GM23248 (cell line): Measurements from ENCODE around the gene MYO16. TPM values are rescaled to one million over a fixed set of nuclear protein-coding genes. Genes with fewer than 3 reads are reported as not detected.

Experiments
- DNase-seq: peaks from one replicate; pipeline ENCODE4 v3.0.0-alpha.2; 2015
- H2AFZ ChIP-seq: fragments of 200-600 bp; sonication (generic); 2 replicates; pipeline ENCODE4 v1.6.1; 2016; ENCODE audit warnings: antibody characterized with exemption
- H3F3A ChIP-seq: fragments of 200-600 bp; sonication (generic); 2 replicates; pipeline ENCODE4 v1.6.1; 2016; ENCODE audit warnings: mild to moderate bottlenecking, antibody characterized with exemption, mixed run types; ENCODE audit not compliant: insufficient read depth
- H3K27ac ChIP-seq: fragments of 200-600 bp; sonication (generic); 2 replicates; pipeline ENCODE4 v1.5.1; 2016; ENCODE audit warnings: mild to moderate bottlenecking
- H3K27me3 ChIP-seq: fragments of 200-600 bp; sonication (generic); replicated peaks from 2 replicates; pipeline ENCODE4 v1.6.1; 2016; ENCODE audit warnings: mild to moderate bottlenecking; ENCODE audit not compliant: insufficient read depth
- H3K36me3 ChIP-seq: fragments of 200-600 bp; sonication (generic); 2 replicates; pipeline ENCODE4 v1.6.1; 2016; ENCODE audit warnings: low read depth, mild to moderate bottlenecking
- H3K4me1 ChIP-seq: fragments of 200-600 bp; sonication (generic); 2 replicates; pipeline ENCODE4 v1.6.1; 2016; ENCODE audit warnings: mild to moderate bottlenecking; ENCODE audit not compliant: insufficient read depth
- H3K4me2 ChIP-seq: fragments of 200-600 bp; sonication (generic); one replicate; pipeline ENCODE4 v1.6.1; 2016; ENCODE audit warnings: mild to moderate bottlenecking; ENCODE audit not compliant: unreplicated experiment
- H3K4me3 ChIP-seq: fragments of 200-600 bp; sonication (generic); 2 replicates; pipeline ENCODE4 v1.5.1; 2016; ENCODE audit warnings: mild to moderate bottlenecking
- H3K79me2 ChIP-seq: fragments of 200-600 bp; sonication (generic); 2 replicates; pipeline ENCODE4 v1.6.1; 2016; ENCODE audit warnings: mild to moderate bottlenecking; ENCODE audit not compliant: insufficient read depth
- H3K9ac ChIP-seq: fragments of 200-600 bp; sonication (generic); 2 replicates; pipeline ENCODE4 v1.6.1; 2016; ENCODE audit warnings: mild to moderate bottlenecking
- H3K9me2 ChIP-seq: fragments of 200-600 bp; sonication (generic); 2 replicates; pipeline ENCODE4 v1.6.1; 2016; ENCODE audit warnings: mixed run types, mild to moderate bottlenecking, moderate library complexity; ENCODE audit not compliant: insufficient read depth
- H3K9me3 ChIP-seq: fragments of 200-600 bp; sonication (generic); one replicate; pipeline ENCODE4 v1.6.1; 2017; ENCODE audit warnings: low read depth
- H4K20me1 ChIP-seq: fragments of 200-600 bp; sonication (generic); 2 replicates; pipeline ENCODE4 v1.6.0; 2016; ENCODE audit not compliant: insufficient read depth
- EZH2 ChIP-seq: fragments of 200-600 bp; sonication (generic); IDR thresholded peaks from 2 replicates; pipeline ENCODE4 v1.6.1; 2018; ENCODE audit warnings: antibody characterized with exemption, mild to moderate bottlenecking; ENCODE audit not compliant: insufficient read depth, poor library complexity, severe bottlenecking
- EZH2phosphoT487 ChIP-seq: fragments of 200-600 bp; sonication (generic); IDR thresholded peaks from 2 replicates; pipeline ENCODE4 v1.6.1; 2018; ENCODE audit warnings: antibody characterized with exemption, moderate library complexity, mild to moderate bottlenecking, low read depth; ENCODE audit not compliant: insufficient read depth
- WGBS, 2 experiments: methylation state at CpG; one replicate each; pipeline ENCODE4 v1.1.6; 2015 to 2017; ENCODE audit warnings: low lambda C conversion rate in 2 of 2, low coverage in 1 of 2; ENCODE audit errors: missing lambda C conversion rate in 2 of 2; 5-methylcytosine and 5-hydroxymethylcytosine counted together
- in situ Hi-C: fragments of 300-500 bp; cut with MboI; formaldehyde crosslinking; loops from 2 replicates; pipeline ENCODE4 v1.15.0; 2020
- polyA plus RNA-seq: library from polyadenylated mRNA; unstranded; fragments of >200 nt; fragmentation: Nextera tagmentation; extraction: Ambion mirVana; gene quantifications from 2 replicates; pipeline ENCODE4 v1.2.1, GENCODE V29; 2016
- total RNA-seq: library from RNA; depleted of rRNA; stranded (reverse); fragments of >200 nt; shearing (Covaris generic); gene quantifications from 2 replicates; pipeline ENCODE4 v1.2.3, GENCODE V29; 2014

MYO16 gene
- total and polyA plus RNA-seq, 2 experiments from 2014 or later: not detected

DNA sequence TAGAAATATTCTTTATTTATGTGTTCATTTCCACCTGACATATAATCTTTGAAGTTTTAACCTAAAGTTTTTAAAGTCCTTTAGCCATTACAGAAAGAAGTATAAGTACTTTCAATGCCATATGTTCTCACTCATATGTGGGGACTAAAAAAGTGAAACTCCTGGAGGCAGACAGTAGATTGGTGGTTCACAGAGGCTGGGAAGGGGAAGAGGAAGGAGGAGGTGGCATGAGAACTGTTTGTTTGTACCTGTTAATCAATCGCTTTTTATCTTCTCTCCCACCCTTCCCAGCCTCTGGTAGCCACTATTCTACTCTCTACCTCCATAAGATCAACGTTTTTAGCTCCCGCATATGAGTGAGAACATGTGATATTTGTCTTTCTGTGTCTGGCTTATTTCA lies 131.1 kb downstream of the MYO16 start:
- Histone ChIP-seq H3K9ac (no peak overlapping the region), H3K4me3 (no peak overlapping the region), H3K79me2 (no peaks in the 10 kb centered on the region), H3F3A (no peaks in the 10 kb centered on the region), H3K4me1 (no peaks in the 10 kb centered on the region), H4K20me1 (no peaks in the 10 kb centered on the region), H3K4me2 (no peak overlapping the region), H3K9me3 (no peaks in the 10 kb centered on the region), H3K9me2 (no peaks in the 10 kb centered on the region), H3K27ac (no peak overlapping the region), H3K36me3 (no peaks in the 10 kb centered on the region), H3K27me3 (no peaks in the 10 kb centered on the region), H2AFZ (no peak overlapping the region)
- DNase-seq: no peak
- no peak for TF ChIP-seq EZH2
- TF ChIP-seq EZH2phosphoT487: no peak
- 27 to 32% methylated on average over 3 of the region's 3 CpGs for WGBS, 2 experiments
- in situ Hi-C loops: no loop called here

DNA sequence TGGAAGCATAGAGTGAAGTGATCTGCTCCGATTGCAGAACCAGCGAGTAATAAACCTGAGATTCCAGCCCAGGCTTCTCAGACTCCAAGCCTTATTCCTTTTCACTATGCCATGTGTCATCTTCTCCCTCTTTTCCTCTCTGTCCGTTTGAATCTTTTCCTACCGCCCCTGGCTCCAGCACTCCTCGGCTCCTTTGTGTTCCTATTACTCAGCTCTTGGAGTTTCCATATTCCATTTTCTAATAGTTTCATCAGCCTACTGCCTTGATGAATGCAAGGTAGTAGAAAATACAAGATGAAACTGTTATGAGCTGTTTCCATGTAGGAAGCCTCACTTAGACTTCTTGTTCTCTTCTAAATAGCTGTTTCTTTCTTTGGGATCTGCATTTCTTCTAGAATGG lies 138.6 kb downstream of the MYO16 start:
- Histone ChIP-seq H3K9ac (no peak overlapping the region), H2AFZ (no peak overlapping the region), H3K9me3 (no peaks in the 10 kb centered on the region), H3K27ac (no peak overlapping the region), H3F3A (no peaks in the 10 kb centered on the region), H3K79me2 (no peaks in the 10 kb centered on the region), H3K4me1 (no peaks in the 10 kb centered on the region), H3K36me3 (no peaks in the 10 kb centered on the region), H3K4me2 (no peak overlapping the region), H3K9me2 (no peaks in the 10 kb centered on the region), H4K20me1 (no peaks in the 10 kb centered on the region), H3K4me3 (no peak overlapping the region), H3K27me3 (no peaks in the 10 kb centered on the region)
- 11 to 29% methylated on average over 5 of the region's 5 CpGs for WGBS, 2 experiments
- DNase-seq: no peak
- no peak for TF ChIP-seq EZH2phosphoT487
- in situ Hi-C loops: no loop called here

DNA sequence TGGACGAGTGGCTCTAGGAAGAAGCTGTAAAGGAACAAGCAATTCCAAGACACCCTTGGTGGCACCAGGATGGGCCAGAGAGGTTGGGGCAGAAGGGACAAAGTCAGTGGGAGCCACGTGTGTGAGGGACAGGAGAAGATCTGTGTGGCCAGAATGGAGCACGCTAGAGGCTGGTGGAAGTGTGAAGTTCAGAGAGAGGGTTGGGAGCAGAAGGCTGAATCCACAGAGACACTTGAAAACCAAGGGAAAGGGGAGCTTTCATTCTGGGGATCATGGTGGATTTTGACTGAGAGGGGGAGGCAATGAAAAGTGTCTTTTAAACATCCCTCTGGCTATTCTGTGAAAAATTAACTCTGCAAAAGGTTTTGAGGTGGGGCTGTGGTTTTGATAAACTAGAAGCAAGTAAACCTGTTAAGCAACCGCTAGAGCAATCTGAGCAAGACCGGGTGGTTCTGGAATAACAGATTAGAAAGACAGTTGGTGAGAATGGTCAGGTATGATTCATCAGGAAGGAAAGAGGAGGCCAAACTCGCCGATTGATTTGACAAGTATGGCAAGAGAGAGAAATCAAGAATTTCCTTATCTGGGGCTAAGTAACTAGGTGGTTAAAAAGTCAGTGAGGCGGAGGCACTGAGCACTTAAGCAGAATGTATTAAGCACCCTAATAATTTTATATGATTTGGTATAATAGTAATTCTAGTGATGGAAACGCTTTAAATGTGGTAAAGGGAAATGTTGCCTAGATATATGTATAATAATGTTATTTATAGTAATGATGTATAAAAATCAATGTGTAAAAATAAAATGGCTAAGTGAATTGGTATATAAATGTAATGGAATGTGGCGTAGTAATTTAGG lies 140.0 kb downstream of the MYO16 start:
- in situ Hi-C loops: no loop called here
- Histone ChIP-seq H3K4me2 (no peak overlapping the region), H4K20me1 (no peaks in the 10 kb centered on the region), H3K4me1 (no peaks in the 10 kb centered on the region), H3F3A (no peaks in the 10 kb centered on the region), H3K27ac (no peak overlapping the region), H3K36me3 (no peaks in the 10 kb centered on the region), H3K9me3 (no peaks in the 10 kb centered on the region), H3K79me2 (no peaks in the 10 kb centered on the region), H3K9me2 (no peaks in the 10 kb centered on the region), H3K9ac (no peak overlapping the region), H3K27me3 (no peaks in the 10 kb centered on the region), H3K4me3 (no peak overlapping the region), H2AFZ (no peak overlapping the region)
- TF ChIP-seq EZH2phosphoT487 (no peak), EZH2 (no peak)
- WGBS, 2 experiments: 27 to 30% methylated on average over 10 of the region's 10 CpGs
- no peak for DNase-seq

DNA sequence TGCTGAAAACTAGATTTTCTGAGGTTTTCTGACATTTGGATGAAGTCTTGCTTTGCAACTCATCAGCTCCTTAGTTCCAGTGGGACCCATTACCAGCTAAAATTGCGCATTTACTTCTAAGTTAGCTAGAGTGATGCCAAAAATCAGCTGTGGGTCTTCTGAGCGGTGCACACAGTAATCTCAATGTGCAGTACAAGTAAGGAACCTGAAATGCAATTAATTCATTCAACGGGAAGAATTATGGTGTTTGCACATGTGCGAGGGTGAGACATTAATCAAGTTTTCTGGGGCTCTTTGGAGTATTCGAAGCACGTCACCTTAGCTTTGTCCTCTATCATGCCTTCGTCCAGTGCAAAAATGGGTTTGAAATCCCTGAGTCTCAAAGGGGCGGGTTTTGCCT lies 146.2 kb downstream of the MYO16 start:
- DNase-seq: no peak
- no peak overlapping the region for H2AFZ ChIP-seq
- in situ Hi-C loops: no loop called here
- H3K9ac ChIP-seq: no peak overlapping the region
- H3K9me2 ChIP-seq: no peaks in the 10 kb centered on the region
- no peaks in the 10 kb centered on the region for H3K27me3 ChIP-seq
- TF ChIP-seq EZH2phosphoT487 (no peak), EZH2 (no peak)
- no peaks in the 10 kb centered on the region for H4K20me1 ChIP-seq
- H3K4me1 ChIP-seq: no peaks in the 10 kb centered on the region
- no peak overlapping the region for H3K27ac ChIP-seq
- WGBS, 2 experiments: 34 to 41% methylated on average over 8 of the region's 8 CpGs
- H3K4me3 ChIP-seq: no peak overlapping the region
- H3K36me3 ChIP-seq: no peaks in the 10 kb centered on the region
- no peaks in the 10 kb centered on the region for H3K9me3 ChIP-seq
- no peak overlapping the region for H3K4me2 ChIP-seq
- no peaks in the 10 kb centered on the region for H3F3A ChIP-seq
- H3K79me2 ChIP-seq: no peaks in the 10 kb centered on the region
